Kidney tubule cell (primary cell): ENCODE measurements around the gene NPHP4.

Source experiments
- DNase-seq: peaks from one replicate; pipeline ENCODE4 v3.0.0-alpha.2; 2018; ENCODE audit warnings: low spot score

NPHP4 gene

GRCh38 chr1:5891736-5892135 is 100.5 kb downstream of the NPHP4 start:
- DNase-seq: no peak

GRCh38 chr1:5891137-5891536 is 101.1 kb downstream of the NPHP4 start:
- no peak for DNase-seq

GRCh38 chr1:5890346-5891106 is 101.7 kb downstream of the NPHP4 start:
- DNase-seq: no peak

DNA sequence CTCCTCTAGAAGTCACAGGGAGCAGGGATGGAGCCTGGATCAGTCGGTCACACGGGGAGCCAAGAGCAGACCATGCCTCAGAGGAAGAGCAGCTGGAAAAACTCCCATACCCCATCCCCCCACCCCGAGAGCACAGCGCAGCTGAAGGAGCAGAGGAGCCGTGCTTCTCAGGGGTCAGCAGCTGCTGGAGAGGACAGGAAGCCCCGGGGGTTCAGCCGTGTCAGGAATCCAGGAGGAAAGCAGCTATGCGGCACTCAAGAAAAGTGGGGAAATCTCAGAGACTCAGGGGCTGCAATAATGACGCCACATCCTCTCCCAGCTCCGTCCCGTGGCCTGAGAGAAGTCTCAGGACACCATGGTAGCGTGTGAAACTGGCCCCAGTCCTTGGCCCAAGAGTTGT is 102.3 kb downstream of the NPHP4 start:
- no peak for DNase-seq

GRCh38 chr1:5889462-5889861 is 102.8 kb downstream of the NPHP4 start:
- no peak for DNase-seq

DNA sequence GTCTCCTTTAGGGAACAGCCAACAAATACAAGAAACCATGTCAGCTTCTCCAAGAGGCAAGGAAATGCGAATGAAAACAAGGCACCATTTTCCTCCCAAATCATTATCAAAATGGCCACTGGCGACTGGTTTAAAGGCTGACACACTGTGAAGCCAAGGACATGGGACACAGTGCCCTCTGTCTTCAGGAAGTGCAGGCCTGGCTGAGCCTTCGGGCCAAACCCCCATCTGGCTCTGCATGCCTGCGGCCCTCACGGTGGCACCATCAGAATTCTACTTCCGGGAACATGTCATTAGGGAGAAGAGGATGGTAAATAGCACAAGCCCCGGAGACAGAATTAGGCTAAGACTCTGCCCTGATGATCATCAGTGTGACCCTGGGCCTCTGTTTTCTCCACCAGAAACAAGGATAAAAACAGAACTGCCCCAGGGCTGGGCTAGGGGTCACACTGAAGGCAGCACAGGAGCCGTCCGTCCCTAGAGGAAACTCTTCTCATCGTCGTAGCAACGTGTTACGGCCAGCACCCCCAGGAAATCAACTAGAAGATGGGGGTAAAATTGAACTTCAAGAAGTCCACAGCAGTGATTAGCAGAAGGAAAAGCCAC is 103.5 kb downstream of the NPHP4 start:
- no peak for DNase-seq

GRCh38 chr1:5887971-5888361 is 104.3 kb downstream of the NPHP4 start:
- no peak for DNase-seq

DNA sequence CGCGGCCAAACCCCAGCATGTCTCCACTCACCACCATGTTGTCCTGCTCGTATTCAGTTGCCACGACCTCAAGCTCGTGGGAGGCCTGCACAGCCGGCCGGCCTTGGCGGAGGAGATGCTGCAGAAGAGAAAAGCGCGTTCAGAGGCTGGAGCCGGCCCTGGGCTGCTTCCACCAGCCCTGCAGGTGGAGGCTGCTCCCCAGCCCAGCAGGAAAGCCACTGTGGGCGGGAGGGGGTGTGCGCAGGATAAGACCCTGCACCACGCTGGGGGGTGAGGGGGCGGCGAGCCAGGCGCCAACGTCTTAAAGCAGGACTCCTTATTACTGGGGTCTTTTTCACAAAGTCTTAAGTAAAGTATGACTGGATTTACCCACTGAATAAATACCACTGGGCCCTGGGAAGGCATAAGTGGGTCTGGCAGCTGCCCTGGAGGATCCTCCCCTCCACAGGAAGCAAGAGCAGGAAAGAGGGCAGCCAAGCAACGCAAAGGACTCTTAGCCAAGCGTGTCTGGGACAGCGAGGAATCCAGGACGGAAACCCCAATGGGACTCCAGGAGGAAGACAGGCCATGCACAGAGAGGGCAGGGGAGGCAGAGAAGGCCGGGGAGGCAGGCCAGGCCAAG is 104.8 kb downstream of the NPHP4 start:
- no peak for DNase-seq

GRCh38 chr1:5886541-5887348 is 105.5 kb downstream of the NPHP4 start:
- no peak for DNase-seq

GRCh38 chr1:5886140-5886483 is 106.1 kb downstream of the NPHP4 start:
- DNase-seq: no peak

- DNase-seq: no peak
Measured at GRCh38 chr1:5885471-5886139, 106.6 kb downstream of the NPHP4 start.

GRCh38 chr1:5884110-5884509 is 108.1 kb downstream of the NPHP4 start:
- DNase-seq: no peak

- no peak for DNase-seq
Measured at GRCh38 chr1:5883129-5884048, 108.8 kb downstream of the NPHP4 start.

DNA sequence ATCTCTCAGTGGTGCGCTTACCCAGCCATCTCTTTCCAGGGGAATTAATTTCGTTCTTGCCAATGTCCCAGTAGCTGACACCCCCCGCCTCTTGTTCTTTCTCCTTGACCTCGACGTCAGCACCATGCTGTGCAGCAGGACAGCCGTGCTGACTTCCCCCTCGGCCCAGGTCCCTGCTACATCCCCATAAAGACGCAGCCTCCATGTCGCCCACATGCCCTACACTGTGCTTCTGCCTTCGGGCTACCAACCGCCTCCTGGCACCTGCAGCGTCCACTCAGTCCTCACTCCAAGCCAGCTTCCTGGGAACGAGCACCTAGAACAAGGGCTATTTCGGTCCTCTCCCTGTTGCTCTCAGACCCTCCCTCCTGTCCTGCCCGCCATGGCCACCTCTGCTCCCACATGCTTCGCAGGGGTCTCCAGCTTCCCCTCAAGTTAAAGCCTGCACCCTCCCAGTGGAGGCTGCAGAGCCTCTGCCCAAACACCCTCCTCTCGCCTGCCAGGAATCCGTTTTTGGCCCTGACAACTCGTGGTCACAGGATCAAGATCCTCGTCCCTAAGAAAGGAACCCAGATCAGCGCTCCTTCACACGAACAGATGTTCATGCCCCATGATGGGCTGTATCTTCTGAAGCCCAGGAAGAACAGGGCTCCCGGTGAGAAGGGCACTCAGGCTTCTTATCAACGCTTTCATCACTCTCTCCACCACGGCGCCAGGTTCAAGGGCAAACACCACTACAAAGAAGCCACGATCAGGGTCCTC is 109.7 kb downstream of the NPHP4 start:
- DNase-seq: no peak

DNA sequence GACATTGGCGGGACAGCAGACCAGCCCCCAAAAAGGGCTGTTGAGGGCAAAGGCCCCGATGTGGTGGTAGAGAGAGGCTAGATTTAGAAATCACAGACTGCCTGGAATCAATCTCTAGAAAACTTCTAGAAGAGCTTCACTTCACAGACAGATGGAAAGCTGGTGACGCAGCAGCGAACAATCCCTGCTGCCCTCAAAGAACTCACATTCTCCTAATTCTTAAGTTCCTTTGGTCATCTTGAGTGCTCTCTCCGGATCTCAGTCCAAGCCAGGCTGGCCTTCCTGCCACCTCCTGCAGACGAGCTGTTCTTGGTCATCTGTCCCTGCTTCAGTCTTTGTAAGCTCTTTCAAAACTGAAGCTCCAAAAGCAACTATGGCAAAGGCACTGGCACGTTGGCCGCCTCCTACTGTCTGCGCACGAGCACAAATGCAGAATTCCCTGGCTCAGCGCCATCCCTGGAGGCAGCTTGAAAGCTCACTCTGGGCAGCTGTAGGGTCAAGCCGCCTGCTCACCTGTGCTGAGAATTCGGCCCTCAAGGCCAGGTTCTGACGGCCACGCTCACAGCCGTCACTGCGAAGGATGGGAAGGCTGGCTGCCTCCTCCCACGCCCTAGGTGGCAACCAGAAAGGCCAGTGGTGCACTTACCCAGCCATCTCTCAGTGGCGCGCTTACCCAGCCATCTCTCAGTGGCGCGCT is 110.6 kb downstream of the NPHP4 start:
- no peak for DNase-seq

DNA sequence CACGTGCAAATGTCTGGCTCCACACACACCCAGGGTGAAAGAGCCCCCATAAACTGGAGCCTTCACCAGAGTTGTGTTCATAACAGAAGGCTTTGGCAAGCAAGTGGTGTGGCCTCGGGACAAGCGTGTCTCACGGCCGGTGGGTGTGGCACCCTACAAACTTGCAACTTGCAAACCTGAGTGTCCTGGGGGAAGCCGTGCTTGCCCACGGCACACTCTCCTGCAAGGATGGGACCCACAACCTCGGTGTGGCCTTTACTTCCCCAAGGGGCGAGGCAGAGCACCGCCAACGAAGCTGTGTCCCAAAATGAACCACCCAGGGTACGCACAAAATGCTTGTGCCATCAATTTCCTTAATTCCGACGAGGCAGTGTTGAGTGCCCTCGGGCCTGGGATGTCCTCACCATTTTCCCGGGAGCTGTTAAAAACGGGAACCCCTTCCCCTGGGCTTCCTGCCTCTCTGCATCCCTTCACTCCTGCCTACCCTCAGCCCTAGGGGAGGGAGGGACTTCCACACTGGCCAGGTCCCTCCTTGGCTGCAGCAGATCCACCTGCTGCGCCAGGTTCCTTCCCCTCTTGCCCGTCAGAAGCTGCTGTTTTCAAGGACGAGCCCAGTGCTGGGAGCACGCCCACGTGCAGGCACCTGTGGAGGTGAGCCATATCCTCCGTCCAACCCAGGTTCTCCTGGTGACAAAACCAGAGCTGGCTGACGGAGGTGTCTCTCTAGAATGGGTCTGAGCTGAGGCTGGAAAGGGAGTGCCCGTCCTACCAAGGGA is 111.4 kb downstream of the NPHP4 start:
- no peak for DNase-seq

DNA sequence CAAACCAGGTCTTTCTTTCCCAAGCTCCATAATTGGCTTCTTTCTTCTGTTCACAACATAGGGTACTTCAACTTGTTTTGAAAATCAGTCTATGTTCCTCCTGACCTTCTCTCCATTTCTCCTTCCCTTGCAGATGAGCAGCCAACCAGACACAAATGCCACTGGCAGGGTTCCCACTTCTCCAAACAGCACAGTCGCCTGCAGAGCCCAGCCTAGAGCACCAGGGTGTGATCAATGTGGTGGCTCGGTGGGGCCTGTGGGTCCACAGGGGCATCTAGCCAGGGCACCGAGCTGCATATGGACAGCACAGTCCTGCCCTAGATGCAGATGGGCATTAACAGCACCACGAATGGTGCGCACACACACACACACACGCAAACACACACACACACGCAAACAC is 112.8 kb downstream of the NPHP4 start:
- no peak for DNase-seq

DNA sequence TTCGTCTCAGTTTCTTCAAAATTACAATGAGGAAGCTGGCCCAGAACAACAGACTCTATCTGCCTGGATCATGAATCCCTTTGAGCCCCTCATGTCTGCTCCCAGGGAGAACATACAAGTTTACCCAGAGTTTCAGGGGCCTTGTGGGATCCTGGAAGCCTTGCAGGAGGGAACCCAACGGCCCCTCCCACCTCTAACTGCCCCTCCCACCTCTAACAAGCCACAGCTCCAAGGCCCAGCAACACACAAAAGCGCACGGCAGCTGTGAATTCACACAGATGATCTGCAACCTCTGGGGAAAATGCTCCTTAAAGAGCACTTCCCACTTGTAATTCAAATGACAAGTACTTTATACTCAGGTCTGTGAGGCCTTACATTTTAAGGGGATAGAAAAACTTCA is 113.3 kb downstream of the NPHP4 start:
- DNase-seq: no peak
